OCI-LY3 (cell line): ENCODE data around the gene DCUN1D1.

Source experiments
- H2AFZ ChIP-seq: fragments of 200-600, 300-600 bp; shearing (Covaris generic); 2 replicates; pipeline ENCODE4 v1.6.0; 2014; ENCODE audit warnings: antibody characterized with exemption, low read depth, low read length
- H3K27ac ChIP-seq: fragments of 200-600, 300-600 bp; sonication (generic); 2 replicates; pipeline ENCODE4 v1.5.1; 2014; ENCODE audit warnings: mild to moderate bottlenecking, low read length, moderate library complexity, mixed read lengths
- H3K27me3 ChIP-seq: fragments of 200-600, 300-600 bp; sonication (generic); 2 replicates; pipeline ENCODE4 v1.6.1; 2014; ENCODE audit warnings: low read depth, low read length, mixed read lengths
- H3K36me3 ChIP-seq: fragments of 200-600, 300-600 bp; sonication (generic); replicated peaks from 2 replicates; pipeline ENCODE3; 2014; ENCODE audit warnings: low read depth, low read length, mixed read lengths
- H3K4me1 ChIP-seq: fragments of 300-600, 200-600 bp; sonication (generic); 2 replicates; pipeline ENCODE4 v1.6.1; 2014; ENCODE audit warnings: low read length, mixed read lengths
- H3K4me2 ChIP-seq: fragments of 200-600, 300-600 bp; sonication (generic); 2 replicates; pipeline ENCODE4 v1.6.1; 2014; ENCODE audit warnings: low read length, mixed read lengths
- H3K4me3 ChIP-seq: fragments of 300-600, 200-600 bp; sonication (generic); 2 replicates; pipeline ENCODE4 v1.5.1; 2014; ENCODE audit warnings: antibody characterized with exemption, mild to moderate bottlenecking, low read length, moderate library complexity
- H3K79me2 ChIP-seq: fragments of 300-600, 200-600 bp; shearing (Covaris generic); 2 replicates; pipeline ENCODE4 v1.6.1; 2014; ENCODE audit warnings: mild to moderate bottlenecking, low read length, mixed read lengths
- H3K9ac ChIP-seq: fragments of 300-600, 200-600 bp; shearing (Covaris generic); 2 replicates; pipeline ENCODE4 v1.6.0; 2014; ENCODE audit warnings: mild to moderate bottlenecking, low read length, moderate library complexity
- H3K9me3 ChIP-seq: fragments of 200-600, 300-600 bp; shearing (Covaris generic); 2 replicates; pipeline ENCODE4 v1.6.1; 2014; ENCODE audit warnings: low read length, mixed read lengths; ENCODE audit not compliant: insufficient read depth
- H4K20me1 ChIP-seq: fragments of 200-600, 300-600 bp; sonication (generic); 2 replicates; pipeline ENCODE4 v1.6.1; 2016; ENCODE audit warnings: low read length, mixed read lengths; ENCODE audit not compliant: insufficient read depth
- CTCF ChIP-seq: fragments of 200-600, 300-600 bp; sonication (generic); IDR thresholded peaks from 2 replicates; pipeline ENCODE4 v1.5.1; 2014; ENCODE audit warnings: antibody characterized with exemption, low read length, low read depth
- EZH2phosphoT487 ChIP-seq: fragments of 200-600 bp; shearing (Covaris generic); IDR thresholded peaks from 2 replicates; pipeline ENCODE4 v1.6.1; 2018; ENCODE audit warnings: antibody characterized with exemption, mixed run types, low read depth

The DCUN1D1 gene

DNA sequence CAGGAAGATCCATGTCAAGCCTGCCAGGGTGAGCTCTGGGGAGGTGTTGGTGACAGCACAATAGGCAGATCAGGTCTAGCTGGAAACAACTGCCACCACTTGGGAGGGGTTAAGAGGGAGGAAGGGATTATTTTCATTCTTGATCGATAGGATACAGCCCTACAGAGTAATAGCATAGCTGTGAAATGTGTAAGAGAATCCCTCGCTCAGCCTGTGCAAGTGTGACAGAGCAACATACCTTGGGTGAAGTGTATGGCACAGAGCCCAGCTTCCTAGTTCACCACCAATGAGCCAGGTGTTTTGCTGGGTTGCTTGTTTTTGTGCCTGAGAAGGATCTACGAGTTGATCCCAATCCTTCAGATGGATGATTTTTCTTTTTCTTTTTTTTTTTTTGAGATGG is 9.2 kb upstream of the DCUN1D1 start:
- Histone ChIP-seq H3K4me1 (peaks cover 6% of the 10 kb centered on the region), H3K27me3 (no peaks in the 10 kb centered on the region), H4K20me1 (no peaks in the 10 kb centered on the region), H2AFZ (no peak overlapping the region), H3K4me3 (no peak overlapping the region), H3K36me3 (no peaks in the 10 kb centered on the region), H3K79me2 (no peaks in the 10 kb centered on the region), H3K27ac (no peak overlapping the region), H3K4me2 (no peak overlapping the region), H3K9me3 (no peaks in the 10 kb centered on the region), H3K9ac (no peak overlapping the region)
- TF ChIP-seq EZH2phosphoT487 (no peak), CTCF (no peak)

GRCh38 chr3:182986021-182986420 is 5.7 kb upstream of the DCUN1D1 start:
- Histone ChIP-seq H3K36me3 (no peaks in the 10 kb centered on the region), H3K79me2 (no peaks in the 10 kb centered on the region), H2AFZ (no peak overlapping the region), H3K4me2 (no peak overlapping the region), H3K4me1 (peaks cover 2% of the 10 kb centered on the region), H4K20me1 (no peaks in the 10 kb centered on the region), H3K27me3 (no peaks in the 10 kb centered on the region), H3K9me3 (no peaks in the 10 kb centered on the region), H3K9ac (no peak overlapping the region), H3K27ac (no peak overlapping the region), H3K4me3 (no peak overlapping the region)
- TF ChIP-seq EZH2phosphoT487 = no peak
- TF ChIP-seq CTCF = no peak

DNA sequence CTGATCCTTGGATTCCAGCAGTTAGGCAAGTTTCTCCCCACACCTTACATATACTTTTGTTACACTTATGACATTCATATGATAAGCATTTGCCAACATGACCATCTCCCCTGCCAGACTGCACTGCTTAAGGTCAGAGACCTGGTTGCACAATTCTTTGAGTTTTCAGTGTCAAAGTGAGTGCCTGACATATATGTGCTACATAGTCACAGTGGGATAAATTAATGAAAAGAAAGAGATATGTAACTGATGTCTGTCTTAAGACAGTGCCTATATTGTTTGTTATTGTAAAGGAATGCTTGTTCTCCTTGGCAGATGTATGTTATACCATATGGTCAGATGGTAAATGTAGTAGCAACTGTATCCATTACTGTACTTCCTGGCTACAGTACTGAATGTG is 3.5 kb upstream of the DCUN1D1 start:
- no peaks in the 10 kb centered on the region for H3K9me3 ChIP-seq
- TF ChIP-seq CTCF (no peak), EZH2phosphoT487 (no peak)

GRCh38 chr3:182981038-182981380 is 671 bp upstream of the DCUN1D1 start:
- no peaks in the 10 kb centered on the region for H3K9me3 ChIP-seq
- no peak overlapping the region for H2AFZ ChIP-seq
- peaks cover 34% of the 10 kb centered on the region for H4K20me1 ChIP-seq
- TF ChIP-seq EZH2phosphoT487 = no peak
- TF ChIP-seq CTCF = no peak
- H3K27ac ChIP-seq = no peak overlapping the region
- peak overlapping the region; percentile 74 for H3K4me3 ChIP-seq
- peaks cover 39% of the 10 kb centered on the region for H3K79me2 ChIP-seq
- H3K4me1 ChIP-seq = peaks cover 33% of the 10 kb centered on the region
- H3K27me3 ChIP-seq = no peaks in the 10 kb centered on the region
- peak overlapping the region; percentile 37 for H3K4me2 ChIP-seq
- H3K36me3 ChIP-seq = no peaks in the 10 kb centered on the region
- H3K9ac ChIP-seq = peak overlapping the region; percentile 56

More for the DNA sequence above, 3.5 kb upstream of the DCUN1D1 start:
- H3K27me3 ChIP-seq = no peaks in the 10 kb centered on the region
- no peak overlapping the region for H2AFZ ChIP-seq
- H3K27ac ChIP-seq = no peak overlapping the region
- no peak overlapping the region for H3K4me2 ChIP-seq
- no peak overlapping the region for H3K4me3 ChIP-seq
- no peaks in the 10 kb centered on the region for H3K36me3 ChIP-seq
- H3K9ac ChIP-seq = no peak overlapping the region
- peaks cover 4% of the 10 kb centered on the region for H3K4me1 ChIP-seq
- H4K20me1 ChIP-seq = peaks cover 6% of the 10 kb centered on the region
- H3K79me2 ChIP-seq = peaks cover 11% of the 10 kb centered on the region
